LNCaP clone FGC (cell line): Measurements from ENCODE around the gene VPS37D.
"Not testable (repeated sequence)": the region's sequence is repeated elsewhere in the genome, so short reads cannot be mapped to it uniquely, and the experiment has no call there.

Experiments
- DNase-seq: peaks from one replicate; pipeline ENCODE4 v3.0.0-alpha.2; 2011; ENCODE audit warnings: low read depth
- H3K4me3 ChIP-seq: 2 replicates; pipeline ENCODE4 v1.5.1; 2011; ENCODE audit warnings: mild to moderate bottlenecking, low read depth, low read length, control low read depth
- CTCF ChIP-seq: IDR thresholded peaks from 2 replicates; pipeline ENCODE4 v1.5.1; 2012; ENCODE audit warnings: mild to moderate bottlenecking; ENCODE audit not compliant: control insufficient read depth, insufficient read depth; ENCODE audit errors: extremely low read depth

Gene VPS37D

GRCh38 chr7:73646785-73647724 is 20.6 kb upstream of the VPS37D start:
- TF ChIP-seq CTCF = no peak
- no peak overlapping the region for H3K4me3 ChIP-seq
- no peak for DNase-seq

DNA sequence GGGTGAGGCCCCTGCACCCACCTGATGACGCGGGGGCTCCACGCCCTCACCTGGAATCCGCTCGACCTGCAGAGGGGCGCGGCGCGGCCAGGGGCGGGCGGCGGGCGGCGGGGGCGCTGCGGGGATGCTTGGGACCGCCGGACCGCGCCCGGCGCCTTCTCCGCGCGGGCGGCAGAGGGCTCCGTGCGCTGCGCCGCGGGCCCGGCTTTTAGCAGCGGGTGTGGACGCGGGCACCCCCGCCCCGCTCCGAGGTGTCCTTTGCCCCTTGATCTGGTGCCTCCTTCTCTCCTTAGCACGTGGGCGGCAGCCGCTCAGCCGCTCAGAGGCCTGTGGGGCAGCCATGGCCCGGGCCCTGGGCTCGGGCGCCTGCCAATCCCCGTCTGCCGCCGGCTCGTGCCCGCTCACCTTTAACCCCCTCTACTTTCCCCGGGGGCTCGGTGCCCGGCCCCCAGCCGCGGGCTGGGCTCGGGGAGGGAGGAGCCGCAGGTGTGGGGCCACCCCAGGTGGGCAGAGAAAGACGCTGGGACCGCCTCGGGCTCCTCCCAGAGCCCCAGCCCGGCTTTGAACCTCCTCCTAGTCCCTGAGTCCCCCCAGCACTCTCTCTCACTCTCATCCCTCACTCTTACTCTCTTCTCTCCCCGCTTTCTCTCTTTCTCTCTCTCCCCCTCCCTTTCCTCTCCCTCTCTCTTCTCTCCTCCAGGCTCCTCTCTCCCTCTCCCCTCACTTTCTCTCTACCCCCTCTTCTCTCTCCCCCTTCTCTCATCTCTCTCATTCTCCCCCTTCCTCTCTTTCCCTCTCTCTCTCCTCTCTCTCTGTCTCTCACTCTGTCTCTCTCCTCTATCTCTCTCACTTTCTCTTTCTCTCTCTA is 19.7 kb upstream of the VPS37D start:
- peak overlapping the region; percentile 26 for H3K4me3 ChIP-seq
- DNase-seq = no peak
- TF ChIP-seq CTCF = peak; percentile 31; the same call in 1 of the 2 replicates

- TF ChIP-seq CTCF = no peak
- no peak overlapping the region for H3K4me3 ChIP-seq
- DNase-seq = no peak
Observed at GRCh38 chr7:73648593-73649332, 18.9 kb upstream of the VPS37D start.

- no peak for TF ChIP-seq CTCF
- H3K4me3 ChIP-seq = no peak overlapping the region
- DNase-seq = no peak
Observed at GRCh38 chr7:73649576-73649975, 18.1 kb upstream of the VPS37D start.

DNA sequence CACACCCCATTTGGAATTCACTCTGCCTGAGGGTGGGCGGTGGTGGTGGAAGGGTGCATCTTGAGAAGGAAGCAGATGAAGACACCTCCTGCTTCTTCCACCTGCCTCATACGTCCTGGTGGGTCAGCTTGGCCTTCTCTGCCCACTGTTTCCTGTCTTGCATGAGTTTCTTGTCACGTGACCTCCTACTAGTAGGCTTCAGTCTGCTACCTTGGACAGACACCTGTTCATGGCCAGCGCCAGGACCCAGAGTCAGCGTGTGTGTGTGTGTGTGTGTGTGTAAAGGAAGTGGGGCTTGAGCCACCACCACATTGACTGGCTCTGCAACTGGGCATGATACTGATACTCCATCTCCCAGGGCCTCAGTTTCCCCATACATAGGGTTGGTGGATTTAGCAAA is 17.1 kb upstream of the VPS37D start:
- no peak for TF ChIP-seq CTCF
- DNase-seq = no peak
- no peak overlapping the region for H3K4me3 ChIP-seq

DNA sequence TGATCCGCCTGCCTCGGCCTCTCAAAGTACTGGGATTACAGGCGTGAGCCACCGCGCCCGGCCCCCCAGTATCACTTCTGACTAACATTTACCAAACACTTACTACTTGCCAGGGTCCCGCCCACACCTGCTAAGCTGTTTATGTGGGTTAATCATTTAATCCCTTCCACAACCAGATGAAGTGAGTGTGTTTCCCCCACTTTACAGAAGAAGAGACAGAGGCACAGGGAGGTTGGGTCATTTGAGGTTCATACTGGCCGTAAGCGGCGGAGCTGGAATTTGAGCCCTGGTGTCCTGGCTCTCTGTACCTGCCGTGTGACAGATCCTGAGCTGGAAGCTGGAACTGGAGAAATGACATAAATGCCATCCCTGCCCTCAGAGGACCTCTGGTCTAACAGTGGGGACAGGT is 15.1 kb upstream of the VPS37D start:
- DNase-seq = no peak

DNA sequence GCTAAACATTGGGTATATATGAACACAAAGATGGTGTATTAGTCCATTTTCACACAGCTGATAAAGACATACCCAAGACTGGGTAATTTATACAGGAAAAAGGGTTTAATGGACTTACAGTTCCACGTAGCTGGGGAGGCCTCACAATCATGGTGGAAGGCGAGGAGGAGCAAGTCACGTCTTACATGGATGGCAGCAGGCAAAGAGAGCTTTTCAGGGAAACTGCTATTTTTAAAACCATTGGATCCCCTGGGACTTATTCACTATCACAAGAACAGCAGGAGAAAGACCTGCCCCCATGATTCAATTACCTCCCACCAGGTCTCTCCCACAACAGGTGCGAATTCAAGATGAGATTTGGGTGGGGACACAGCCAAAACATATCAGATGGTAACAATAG is 12.3 kb upstream of the VPS37D start:
- DNase-seq, H3K4me3 ChIP-seq: not testable (repeated sequence)

More for the DNA sequence above, 15.1 kb upstream of the VPS37D start:
- no peak for TF ChIP-seq CTCF
- no peak overlapping the region for H3K4me3 ChIP-seq
